Measurements from ENCODE around the gene CRYGS.
"Not testable (repeated sequence)": the region's sequence is repeated elsewhere in the genome, so short reads cannot be mapped to it uniquely, and the experiment has no call there.

The CRYGS gene

GRCh38 chr3:186544281-186544680 lies at the start of gene CRYGS:
Gene CRYGS, minus strand, starts transcription at chr3:186544380. Its CDS starts 54 bp downstream, at chr3:186544326.
- DNase-seq (ENCODE audit: low read depth, low spot score) = peak; percentile 39

GRCh38 chr3:186593862-186594261 lies 49.7 kb upstream of the CRYGS start:
- no peak for DNase-seq (ENCODE audit: low read depth, low spot score)

- DNase-seq (ENCODE audit: low read depth, low spot score) = no peak
These were observed 48.5 kb upstream of the CRYGS start for GRCh38 chr3:186592682-186593081.

DNA sequence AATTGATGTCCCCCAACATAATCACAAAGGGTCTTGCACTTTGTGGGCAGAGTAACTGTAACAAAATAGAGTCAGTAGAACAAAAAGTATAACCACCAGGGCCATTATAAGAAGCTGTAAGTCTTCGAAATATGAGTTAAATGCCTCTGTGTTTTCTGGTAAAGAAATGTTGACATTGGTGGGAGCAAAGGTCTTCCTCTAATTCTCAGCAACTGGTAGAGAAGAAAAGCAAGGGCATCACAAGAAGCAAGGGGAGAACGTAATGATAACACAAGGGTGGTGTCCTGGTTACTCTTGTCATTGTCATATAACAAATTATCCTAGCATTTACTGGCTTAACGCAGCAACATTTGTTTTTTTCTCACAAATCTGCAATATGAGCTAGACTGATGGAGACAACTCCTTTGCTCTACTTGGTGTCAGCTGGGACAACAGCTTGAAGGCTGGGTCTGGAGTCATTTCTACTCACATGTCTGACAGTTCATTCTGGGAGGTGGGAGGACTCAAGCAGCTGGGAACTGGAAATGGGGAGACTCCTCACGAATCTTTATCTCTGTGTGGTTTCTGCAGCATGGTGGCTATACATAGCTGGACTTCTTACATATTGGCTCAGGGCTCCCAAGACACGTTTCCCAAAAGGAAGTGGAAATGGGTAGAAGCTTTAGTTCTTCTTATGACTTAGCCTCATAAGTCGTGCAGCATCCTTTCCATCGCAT lies 46.6 kb upstream of the CRYGS start:
- no peak for DNase-seq (ENCODE audit: low read depth, low spot score)

DNA sequence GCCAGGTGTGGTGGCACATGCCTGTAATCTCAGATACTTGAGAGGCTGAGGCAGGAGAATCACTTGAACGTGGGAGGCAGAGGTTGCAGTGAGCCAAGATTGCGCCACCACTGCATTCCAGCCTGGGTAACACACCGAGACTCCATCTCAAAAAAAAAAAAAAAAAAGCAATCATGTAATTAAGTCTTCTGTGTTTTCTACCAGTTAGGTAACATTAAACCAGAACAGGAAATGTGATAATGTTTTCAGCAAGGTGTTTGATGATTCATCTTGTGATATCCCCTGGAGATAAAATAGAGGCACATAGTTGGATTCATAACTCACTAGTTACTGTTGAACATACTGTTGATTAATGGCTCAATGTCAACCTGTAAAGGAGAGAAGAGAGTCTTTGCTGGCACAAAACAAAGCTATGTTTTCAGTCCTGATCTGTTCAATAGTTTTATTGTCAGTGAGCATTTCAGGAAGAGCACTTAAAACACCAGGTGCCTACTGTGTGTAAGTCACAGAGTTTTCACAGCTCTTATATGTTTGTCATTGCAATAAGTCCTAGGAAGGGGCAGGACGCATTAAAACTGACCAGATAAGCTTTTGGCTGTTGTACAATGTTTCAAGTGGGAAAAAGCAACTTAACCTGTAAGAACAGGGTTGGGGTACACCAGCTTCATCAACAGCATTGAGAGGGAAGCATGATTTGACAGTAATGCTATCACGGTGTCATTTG lies 45.8 kb upstream of the CRYGS start:
- DNase-seq (ENCODE audit: low read depth, low spot score) = no peak

GRCh38 chr3:186589121-186589520 lies 44.9 kb upstream of the CRYGS start:
- DNase-seq (ENCODE audit: low read depth, low spot score) = peak; percentile 14

DNA sequence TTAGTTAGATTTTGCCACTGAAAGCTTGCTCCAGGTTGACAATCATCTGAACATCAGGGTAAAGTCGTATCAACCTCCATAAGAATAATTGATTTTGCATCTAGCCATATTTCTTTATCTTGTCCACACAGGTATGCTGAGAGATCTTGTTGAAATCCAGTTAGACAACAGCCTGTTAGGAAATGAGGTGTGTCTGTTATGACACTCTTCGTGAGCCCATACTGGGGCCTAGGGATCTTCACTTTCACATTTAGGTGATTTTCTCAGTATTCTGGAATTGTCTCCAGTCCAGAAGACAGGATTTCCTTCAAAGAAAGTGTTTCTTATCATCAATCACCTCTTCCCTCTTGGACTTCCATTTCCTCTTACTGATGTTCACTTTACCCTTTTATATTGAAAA lies 44.5 kb upstream of the CRYGS start:
- DNase-seq (ENCODE audit: low read depth, low spot score) = no peak

- DNase-seq (ENCODE audit: low read depth, low spot score) = no peak
These were observed 43.0 kb upstream of the CRYGS start for GRCh38 chr3:186587183-186587582.

DNA sequence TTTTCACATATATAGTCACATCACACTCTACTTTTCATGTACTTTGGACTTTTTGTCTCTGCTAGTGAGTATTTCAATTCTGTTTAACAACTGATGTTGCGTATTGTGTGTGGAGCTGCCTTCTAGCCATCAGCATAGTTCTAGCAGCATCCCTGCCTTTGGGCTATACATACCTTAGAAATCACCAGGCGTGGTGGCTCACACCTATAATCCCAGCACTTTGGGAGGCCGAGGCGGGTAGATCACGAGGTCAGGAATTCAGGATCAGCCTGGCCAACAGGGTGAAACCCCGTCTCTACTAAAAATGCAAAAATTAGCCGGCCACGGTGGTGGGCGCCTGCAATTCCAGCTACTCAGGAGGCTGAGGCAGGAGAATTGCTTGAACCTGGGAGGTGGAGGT lies 42.1 kb upstream of the CRYGS start:
- not testable (repeated sequence) for DNase-seq (ENCODE audit: low read depth, low spot score)

DNA sequence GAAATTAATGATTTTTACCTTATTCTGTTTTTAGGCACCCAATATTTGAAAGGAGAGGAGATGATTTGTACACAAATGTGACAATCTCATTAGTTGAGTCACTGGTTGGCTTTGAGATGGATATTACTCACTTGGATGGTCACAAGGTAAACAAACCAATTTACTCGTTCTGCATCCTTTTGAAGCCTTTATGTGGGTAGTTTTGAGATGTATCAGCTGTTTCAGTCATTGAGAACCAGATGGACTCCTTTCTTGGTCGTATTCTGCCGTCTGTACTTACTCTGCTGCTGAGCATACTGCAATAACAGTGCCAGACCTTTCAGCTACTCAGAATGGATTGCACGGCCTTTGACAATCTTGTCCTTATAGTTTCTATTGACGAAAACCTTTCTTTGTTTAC lies 39.7 kb upstream of the CRYGS start:
- DNase-seq (ENCODE audit: low read depth, low spot score) = peak; percentile 40

- no peak for DNase-seq (ENCODE audit: low read depth, low spot score)
These were observed 38.4 kb upstream of the CRYGS start for GRCh38 chr3:186582541-186582940.

GRCh38 chr3:186580785-186581184 lies 36.6 kb upstream of the CRYGS start:
- no peak for DNase-seq (ENCODE audit: low read depth, low spot score)

DNA sequence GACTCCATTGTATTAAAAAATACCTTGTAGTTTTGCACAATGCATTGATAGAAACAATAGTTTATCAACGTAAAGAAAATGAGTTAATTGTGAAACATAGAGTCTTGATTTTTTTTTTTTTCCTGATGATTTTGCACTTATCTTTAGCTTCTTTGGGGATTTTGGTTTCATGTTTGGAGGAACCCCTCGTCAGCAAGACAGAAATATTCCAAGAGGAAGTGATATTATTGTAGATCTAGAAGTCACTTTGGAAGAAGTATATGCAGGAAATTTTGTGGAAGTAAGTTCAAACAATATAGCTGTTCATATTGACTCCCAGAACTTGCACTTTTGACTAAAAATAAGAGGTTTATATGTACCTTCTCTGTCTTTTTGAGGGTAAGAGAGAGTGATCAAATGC lies 33.3 kb upstream of the CRYGS start:
- DNase-seq (ENCODE audit: low read depth, low spot score) = no peak

DNA sequence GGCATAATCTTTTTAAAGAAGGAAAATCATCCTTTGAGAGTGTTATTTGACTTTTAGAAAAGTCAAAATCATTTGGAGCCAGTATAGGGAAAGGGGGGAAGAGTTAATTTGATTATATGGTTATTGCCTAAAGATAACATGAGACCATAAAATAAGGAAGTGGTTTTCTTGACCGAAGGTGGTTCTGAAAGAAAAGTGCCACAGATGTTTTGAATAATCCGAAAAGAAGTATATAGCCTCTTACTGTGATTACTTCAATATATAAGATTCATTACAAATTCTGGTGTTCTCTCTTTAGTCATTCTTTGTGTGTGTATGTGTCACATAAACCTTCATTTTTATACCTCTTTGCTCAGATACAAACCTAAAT lies 27.4 kb upstream of the CRYGS start:
- DNase-seq (ENCODE audit: low read depth, low spot score) = no peak

DNA sequence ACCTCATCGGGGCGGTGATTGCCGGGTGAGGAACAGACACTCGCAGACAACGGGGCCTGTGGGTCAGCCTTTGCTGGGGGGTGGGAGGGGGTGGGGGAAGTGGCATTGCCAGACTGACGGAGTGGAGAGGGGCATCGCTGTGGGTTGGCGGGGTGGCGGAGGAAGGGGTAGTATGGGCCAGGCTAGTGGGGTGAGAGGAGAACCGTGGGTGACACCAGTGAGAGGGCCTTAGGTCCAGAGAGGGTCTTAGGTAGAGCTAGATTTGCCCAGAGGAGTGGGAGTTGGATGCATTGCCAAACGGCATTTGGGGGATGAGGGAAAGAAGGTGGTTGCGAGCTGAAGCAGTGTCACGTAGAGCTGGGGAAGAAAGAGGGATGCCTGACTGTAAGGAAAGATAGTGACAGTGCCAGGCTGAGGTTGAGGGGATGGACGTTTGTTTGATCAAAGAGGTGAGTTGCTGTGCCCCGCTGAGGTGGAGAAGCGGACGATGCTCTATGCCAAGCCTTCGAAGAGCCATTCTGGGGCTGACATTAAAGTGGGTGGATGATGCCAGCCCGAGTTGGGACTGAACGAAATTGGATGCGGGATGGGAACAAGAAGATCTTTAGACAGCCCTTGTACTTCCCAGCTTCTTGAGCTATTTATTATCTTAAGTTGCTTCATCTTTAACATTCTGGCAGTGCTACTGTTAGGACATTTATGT lies 26.9 kb upstream of the CRYGS start:
- DNase-seq (ENCODE audit: low read depth, low spot score) = peak; percentile 2

DNA sequence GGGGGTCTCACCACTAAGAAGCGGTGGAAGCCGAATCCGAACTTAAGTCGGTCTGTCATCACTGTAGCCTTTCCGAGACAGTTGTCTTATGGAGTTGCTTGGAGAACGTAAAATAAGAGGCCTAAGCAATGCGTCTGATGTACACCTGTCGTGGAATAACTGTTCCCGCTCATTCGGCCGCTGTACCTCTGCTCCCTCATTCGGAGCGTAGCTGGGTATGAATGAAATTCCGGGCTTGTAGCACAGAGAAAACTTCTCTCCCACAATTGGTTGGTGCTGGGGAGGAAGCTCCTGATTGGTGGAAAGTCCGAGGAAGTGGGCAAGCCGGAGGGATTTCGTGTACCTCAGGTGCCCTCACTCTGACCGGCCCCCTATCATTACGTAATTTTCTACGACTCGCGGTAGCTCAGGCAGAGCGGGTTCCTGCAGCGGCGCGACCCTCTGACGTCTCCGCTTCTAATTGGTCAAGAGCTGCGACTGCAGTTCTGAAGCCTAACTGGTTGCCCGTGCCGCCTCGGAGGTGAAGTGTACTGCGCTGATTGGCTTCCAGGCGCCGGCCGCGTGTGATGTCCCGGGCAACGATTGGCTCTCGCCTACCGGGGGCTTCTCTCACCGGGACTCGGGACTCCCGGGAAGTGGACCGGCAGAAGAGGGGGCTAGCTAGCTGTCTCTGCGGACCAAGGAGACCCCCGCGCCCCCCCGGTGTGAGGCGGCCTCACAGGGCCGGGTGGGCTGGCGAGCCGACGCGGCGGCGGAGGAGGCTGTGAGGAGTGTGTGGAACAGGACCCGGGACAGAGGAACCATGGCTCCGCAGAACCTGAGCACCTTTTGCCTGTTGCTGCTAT lies 26.1 kb upstream of the CRYGS start, which contains the start of gene DNAJB11:
TSS of gene DNAJB11 (plus strand) at position 625 of the 845 bp plus-strand sequence. CDS start at position 803, 178 bp downstream.
- peak; percentile 100 for DNase-seq (ENCODE audit: low read depth, low spot score)

- DNase-seq (ENCODE audit: low read depth, low spot score) = no peak
These were observed 25.6 kb upstream of the CRYGS start for GRCh38 chr3:186569779-186570095.

GRCh38 chr3:186569361-186569760 lies 25.2 kb upstream of the CRYGS start:
- DNase-seq (ENCODE audit: low read depth, low spot score) = not testable (repeated sequence)

DNA sequence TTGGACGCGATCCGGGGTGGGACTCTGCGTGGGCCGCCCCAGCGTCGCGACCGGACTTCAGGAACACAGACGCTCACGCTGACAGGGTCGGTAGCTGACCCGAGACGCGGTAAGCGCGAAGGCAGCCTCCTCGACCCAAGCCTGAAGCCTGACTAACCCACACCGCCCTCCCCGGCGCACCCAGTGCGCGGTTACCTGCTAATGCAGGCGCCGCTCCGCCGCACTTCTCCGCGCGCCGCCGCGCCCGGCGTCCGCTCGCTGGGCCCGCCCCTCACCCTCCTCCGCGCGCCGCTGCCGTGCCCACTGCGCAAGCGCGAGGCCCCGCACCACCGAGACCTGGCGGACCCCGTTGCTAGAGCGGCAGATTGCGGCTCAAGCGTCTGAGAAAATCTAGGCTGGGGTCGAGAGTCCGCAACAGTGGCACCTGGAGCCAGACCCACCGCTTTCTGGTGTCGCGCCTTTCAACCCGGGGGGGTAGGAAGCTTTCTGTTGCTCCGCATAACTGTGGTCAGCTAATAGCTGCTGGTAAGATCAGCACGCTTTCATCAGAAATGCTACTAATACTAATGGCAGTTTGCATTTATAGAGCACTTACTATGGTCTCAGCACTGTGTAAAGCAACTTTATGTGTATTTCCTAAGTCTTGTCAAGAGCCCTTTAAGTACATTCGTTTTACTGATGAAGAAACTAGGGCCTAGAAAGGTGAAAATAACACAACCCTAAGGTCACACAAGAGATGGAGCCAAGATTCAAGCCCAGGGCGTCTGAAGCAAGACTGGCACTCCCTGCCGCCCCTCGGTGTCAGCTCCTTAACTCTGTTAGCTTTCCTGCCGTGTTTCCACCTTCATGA lies 23.1 kb upstream of the CRYGS start, which contains the start of gene TBCCD1:
TSS of gene TBCCD1 (minus strand) at position 268 of the 850 bp plus-strand sequence. CDS start 3,010 bp downstream, outside the sequence.
- DNase-seq (ENCODE audit: low read depth, low spot score) = peak; percentile 97

DNA sequence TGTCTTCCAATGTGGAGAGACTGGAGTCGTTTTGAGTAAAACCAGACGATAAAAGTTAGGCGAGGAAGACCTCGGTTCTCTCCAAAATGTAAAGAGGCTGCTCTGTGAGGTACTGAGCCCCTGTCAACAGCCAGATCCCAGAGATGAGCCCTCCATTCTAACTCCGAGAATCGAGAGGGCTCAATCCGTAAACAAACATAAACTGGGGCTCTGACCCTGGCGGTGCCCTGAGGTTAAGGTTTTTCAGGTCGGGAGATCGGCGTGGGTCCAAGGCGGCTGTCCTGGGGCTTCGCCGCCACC lies 22.5 kb upstream of the CRYGS start:
- no peak for DNase-seq (ENCODE audit: low read depth, low spot score)

GRCh38 chr3:186564586-186564985 lies 20.4 kb upstream of the CRYGS start:
- DNase-seq (ENCODE audit: low read depth, low spot score) = no peak

All from astrocyte of the hippocampus (primary cell).